T-helper 1 cell treated with Interleukin-12 subunit alpha and Interleukin-12 subunit beta and Interleukin-4 antibody, amounts not matched to agents 30 ng/mL and 1 ng/mL, for 36 hours (primary cell): Measurements from ENCODE around the gene SRPK2. TPM values are rescaled to one million over a fixed set of nuclear protein-coding genes. Genes with fewer than 3 reads are reported as not detected.

Source experiments
- intact Hi-C: fragments of 100-400 bp; cut with micrococcal nuclease; formaldehyde crosslinking; loops from one replicate; pipeline ENCODE4 v1.15.1; 2024
- total RNA-seq: library from RNA; stranded (reverse); gene quantifications from 2 replicates; pipeline ENCODE4 v1.2.3, GENCODE V29; 2022

SRPK2 gene
- total RNA-seq, 1 donor from 2014 or later: 44.2 TPM

DNA sequence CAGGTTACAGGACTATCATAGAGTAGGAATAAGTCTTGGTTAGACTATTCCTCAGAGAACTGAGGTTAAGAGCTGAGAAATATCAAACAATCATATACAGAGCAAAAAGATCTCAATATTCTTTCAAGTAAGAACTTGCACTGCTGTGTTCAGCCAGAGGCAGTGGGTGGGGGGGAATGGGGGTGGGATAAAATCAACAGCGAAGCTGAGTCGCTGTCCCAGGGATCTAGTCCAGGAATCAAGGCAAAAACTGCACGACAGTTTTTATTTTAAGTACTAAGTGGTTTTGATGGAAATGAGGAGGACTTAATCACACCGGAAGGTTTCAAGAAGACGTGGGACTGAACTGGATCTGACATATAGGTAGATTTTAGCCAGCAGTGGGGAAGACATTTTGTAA is 159.1 kb downstream of the SRPK2 start:
- intact Hi-C loops: no loop called here

DNA sequence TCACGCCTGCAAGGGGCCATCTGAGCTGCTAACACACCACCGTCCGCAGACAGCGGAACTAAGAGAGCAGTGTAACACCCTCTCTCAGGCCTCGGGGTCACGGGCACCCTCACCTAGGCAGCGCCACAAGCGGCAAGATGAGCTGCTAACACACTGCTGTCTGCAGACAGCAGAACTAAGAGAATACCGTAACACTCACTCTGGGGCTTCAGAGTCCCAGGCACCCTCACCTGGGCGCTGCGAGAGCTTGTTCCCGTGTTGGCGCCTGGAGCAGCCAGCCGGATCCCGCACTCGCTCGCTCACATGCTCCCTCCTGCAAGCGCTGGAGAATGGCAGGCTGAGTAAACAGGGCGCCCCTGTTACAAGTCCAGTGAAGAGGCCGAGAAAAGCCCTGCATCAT is 160.2 kb downstream of the SRPK2 start:
- intact Hi-C loops: no loop called here

DNA sequence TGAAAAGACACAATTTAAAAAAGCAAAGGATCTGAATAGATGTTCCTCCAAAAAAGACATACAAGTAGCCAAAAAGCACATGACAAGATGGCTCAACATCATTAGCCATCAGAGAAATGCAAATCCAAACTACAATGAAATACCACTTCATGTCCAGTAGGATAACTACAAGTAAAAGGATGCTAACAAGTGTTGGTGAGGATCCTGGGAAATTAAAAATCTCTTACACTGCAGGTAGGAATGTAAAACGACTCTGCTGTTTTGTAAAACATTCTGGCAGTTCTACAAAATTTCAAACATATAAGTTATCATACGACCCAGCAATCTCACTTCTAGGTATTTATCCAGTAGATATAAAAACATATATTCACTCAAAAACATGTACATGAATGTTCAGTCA is 161.3 kb downstream of the SRPK2 start:
- intact Hi-C loops: no loop called here

DNA sequence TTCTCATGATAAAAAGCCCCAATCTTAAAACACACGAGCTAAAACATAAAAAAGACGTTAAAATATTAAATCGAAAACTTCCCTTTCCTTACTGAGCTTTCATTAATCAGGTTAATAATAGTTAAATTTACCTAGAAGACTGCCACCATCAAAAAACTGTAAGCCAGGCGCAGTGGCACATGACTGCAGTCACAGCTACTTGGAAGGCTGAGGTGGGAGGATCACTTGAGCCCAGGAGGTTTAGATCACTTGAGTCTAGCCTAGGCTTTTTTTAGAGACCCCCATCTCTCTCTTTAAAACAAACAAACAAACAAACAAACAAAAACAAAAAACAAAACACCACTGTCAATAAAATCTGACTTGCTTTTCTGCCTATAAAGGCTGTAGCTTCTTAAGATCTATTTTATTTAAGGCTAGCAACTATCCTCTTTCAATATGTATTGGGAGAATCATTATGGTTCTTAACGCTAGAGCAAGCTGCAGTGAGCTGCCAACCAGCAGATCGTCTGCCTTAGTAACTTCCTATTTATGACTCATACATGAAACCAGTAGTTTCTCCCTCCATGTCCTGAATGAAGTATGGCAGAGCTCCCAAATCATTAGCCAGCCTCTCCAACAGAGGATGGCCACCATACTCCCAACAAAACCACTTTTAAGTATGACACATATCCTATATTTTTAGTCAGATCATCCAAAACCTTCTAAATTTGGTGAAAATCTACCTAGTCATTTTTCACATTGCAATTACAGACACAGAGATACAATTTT is 163.7 kb downstream of the SRPK2 start:
- intact Hi-C loops: no loop called here

DNA sequence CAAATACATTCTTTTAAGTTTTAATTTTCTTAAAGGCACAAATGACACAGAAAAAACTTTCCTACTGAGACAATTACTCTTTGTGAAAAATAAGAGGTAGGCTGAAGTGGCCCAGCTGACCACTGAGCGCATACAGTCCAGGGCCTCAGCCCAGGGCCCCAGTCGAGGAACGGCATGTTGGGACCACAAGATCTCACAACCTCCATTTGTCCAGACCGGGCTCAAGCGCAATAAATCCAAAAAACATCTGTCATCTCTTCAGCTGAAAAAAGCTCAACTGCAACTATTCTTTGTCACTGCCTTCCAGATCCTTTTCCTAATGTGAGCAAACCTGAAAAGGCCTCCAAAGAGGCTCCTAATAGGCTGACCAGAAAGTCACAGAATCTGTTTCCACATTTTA is 165.8 kb downstream of the SRPK2 start:
- intact Hi-C loops: no loop called here

DNA sequence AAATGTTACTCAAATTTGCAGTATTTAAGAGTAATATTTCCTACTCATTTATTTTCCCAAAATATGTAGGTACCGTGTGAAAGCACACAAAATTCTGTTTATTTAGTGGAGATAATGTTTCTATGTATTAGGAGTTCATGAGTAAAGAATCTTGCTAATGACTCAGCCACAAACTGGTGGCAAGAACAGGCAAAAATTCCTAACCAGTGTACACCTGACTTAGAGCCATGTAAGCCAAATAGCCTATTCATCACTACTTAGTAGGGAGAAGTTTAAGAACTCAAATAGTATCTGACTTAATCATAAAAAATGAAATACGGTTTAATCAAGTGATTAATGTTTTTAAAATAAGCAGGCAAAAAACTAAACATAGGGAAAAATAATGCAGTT is 169.0 kb downstream of the SRPK2 start:
- intact Hi-C loops: no loop called here

DNA sequence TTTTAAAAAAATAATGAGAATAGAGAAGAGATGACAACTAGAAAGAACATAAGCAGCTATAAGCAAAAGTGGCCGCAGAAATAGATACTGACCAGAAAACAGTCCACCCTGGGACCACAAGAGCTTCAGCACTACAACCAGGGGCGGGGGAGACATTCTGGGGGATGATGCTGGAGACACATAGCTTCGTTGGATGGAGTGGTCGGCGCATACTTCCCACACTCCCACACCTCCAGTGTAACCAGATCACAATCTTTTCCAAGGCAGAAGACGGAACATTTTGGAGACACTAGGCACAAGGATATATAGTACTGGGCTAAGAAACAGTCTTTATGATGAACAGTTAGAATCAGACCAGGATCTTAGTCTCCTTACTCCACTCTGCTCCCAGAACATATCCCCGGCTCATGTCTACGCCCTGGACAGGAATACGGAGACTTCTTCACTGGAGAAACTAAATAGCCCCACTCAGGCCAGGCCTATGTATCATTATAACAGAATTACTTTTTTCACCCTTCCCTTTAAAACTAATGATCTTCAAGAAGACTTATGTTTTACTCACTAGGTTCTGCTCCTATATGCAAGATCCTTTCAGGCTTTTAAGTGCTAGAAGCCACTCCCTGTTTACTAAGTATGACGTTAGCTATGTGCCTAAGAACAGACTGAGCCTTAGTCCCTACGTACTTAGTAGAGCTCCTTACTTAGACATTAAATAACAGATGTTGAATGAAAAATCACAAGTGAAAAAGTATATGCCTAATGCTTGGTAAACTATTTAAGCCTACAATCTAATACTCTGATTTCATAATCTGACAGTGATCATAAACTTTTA is 169.6 kb downstream of the SRPK2 start:
- intact Hi-C loops: no loop called here

DNA sequence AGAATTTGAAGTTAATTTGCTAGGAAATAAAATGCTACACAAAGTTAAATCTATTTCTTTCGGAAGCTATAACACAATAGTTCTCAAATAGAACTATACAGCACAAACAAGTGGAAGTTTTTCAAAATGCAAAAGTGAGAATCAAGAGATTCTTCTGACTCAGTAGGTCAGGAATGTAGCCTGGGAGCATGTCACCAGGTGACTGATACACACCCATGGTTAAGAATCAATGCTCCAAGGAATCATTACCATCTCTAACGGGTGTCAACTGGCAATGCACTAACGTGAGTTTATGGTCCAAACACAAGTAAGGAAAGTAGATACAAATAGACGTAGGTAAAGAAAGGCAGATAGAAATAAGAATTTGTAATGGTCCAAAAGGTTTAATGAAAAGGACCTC is 170.5 kb downstream of the SRPK2 start:
- intact Hi-C loops: no loop called here

DNA sequence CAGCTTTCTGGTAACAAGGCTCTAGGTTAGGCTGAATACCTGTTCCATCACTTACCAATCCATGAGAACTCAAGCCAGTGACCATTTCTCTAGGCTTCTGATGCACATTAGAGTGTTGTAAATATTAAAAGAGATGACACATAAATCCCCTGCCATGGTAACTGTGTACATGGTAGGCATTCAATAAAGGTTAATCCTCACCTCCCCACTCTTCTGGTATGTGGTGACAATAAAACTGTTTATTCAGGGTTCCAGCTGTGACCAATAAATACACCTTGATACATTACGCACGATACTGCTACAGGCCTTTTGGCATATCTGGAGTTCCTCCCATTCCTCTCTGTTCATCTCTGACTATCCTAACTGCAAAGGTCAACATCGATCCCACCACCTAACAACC is 171.9 kb downstream of the SRPK2 start:
- intact Hi-C loops: no loop called here

DNA sequence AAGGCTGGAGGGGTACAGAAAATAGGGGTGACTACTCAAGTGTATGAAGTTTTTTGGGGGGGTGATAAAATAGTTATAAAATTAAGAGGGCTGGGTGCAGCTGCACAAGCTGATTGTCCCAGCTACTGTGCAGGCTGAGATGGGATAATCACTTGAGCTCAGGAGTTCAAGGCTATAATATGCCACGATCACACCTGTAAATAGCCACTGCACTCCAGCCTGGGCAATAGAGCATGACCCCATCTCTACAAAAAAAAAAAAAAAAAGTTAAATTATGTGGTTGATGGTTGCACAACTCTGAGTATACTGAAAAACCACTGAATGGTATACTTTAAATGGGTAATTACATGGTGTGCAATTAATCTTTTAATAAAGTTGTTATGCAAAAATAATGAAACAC is 172.9 kb downstream of the SRPK2 start:
- intact Hi-C loops: no loop called here

DNA sequence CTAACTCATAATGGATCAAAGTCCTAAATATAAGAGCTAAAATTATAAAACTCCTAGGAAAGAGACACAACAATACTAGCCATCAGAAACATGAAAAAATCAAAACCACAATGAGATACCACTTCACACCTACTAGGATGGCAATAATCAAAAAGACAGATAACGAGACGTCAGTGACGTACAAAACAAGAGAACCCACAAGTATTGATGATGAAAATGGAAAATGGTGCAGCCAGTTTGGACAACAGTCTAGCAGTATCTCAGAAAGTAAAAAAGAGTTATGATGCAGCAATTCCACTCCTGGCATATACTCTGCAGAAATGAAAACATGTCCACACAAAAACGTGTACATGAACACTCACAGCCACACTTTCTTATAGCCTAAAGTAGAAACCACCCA is 173.5 kb downstream of the SRPK2 start:
- intact Hi-C loops: no loop called here

DNA sequence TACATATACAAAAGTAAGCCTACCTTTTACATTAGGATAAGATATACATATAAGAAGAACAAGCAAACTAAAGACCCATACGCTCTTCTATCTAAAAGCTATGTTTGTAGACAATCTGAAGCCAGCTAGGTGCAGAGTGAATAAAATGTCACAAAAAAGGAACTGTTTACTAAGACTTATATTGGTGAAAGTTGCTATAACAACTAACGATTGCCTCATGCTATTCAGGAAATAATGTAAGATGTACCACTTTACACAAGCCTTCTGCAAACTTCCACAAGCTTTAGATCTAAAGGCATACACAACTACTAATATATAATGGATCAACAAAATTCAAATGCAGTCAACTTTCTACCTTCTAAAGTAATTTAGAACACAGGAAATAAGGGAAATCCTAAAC is 175.1 kb downstream of the SRPK2 start:
- intact Hi-C loops: no loop called here

DNA sequence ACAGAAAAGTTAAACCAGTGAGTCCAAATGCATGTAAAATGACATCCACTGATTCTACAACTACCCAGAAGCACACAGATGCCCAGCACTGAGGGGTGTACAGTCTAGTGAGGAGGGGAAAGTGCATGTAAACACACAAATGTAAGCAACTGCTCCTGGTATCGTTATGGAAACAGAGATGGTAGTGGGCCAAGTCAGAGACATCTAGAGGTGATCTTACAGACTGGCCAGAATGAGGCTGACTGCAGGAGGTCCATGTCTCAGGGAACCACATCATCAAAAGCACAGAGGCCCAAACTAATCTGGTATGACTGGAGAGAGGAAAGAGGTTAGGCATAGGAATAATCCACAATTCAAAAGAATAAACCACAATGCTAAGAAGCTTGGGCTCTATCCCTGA is 176.5 kb downstream of the SRPK2 start:
- intact Hi-C loops: no loop called here

DNA sequence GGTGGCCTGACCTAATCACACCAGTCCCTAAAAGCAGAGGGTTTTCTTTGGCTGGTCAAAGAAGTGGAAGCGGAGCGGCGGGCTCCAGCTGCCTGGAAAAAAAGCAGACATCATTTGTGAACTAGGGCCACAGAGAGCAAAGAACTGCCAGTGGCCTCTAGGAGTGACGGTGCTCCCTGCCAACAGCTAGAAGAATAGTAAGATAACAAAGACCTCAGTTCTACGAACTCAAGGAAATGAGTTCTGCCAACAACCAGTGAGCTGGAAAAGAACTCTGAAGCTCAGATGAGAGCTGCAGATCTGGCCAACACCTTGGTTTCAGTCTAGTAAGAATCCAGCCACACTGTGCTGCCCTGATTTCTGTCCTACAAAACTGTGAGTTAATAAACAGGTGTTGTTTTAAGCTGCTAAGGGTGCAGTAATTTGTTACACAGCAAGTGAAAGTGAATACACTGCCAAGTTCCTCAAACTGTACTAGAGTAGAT is 178.0 kb downstream of the SRPK2 start:
- intact Hi-C loops: no loop called here

DNA sequence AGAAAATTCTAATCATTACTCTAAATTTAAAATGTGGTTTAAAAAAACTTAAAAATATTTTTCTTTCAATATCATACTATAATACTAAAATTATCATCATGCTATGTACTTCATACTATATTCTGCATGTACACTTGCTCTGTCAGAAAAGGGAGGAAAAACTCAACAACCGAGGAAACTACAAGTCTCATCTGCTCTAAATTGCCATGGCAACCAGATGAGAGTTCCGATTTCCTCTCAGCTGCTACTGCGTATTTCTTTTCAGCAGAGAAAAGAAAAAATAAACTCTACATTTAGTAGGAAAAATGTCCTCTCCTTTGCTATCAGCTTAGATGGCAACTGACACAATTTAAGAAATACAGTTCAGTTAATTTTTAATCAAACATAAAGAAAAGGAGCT is 178.9 kb downstream of the SRPK2 start:
- intact Hi-C loops: loop anchor here (5.0 kb wide), 1 partner anchor 57 kb away; no protein-coding TSS in a partner anchor

DNA sequence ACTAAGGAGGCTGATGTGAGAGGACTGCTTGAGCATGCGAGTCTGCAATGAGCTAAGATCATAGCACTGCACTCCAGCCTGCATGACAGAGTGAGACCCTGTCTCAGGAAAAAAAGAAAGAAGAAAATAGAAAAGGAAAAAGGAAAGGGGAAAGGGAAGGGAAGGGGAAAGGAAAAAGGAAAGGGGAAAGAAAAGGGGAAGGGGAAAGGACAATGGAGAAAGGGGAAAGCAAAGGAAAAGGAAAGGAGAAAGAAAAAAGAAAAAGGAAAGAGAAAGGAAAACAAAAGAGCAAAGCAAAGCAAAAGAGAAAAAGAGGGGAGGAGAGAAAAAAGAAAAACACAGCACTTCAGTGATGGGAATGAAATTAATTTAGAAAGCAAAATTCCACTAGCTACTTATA is 179.3 kb downstream of the SRPK2 start:
- intact Hi-C loops: loop anchor here (5.0 kb wide), 1 partner anchor 58 kb away; no protein-coding TSS in a partner anchor

DNA sequence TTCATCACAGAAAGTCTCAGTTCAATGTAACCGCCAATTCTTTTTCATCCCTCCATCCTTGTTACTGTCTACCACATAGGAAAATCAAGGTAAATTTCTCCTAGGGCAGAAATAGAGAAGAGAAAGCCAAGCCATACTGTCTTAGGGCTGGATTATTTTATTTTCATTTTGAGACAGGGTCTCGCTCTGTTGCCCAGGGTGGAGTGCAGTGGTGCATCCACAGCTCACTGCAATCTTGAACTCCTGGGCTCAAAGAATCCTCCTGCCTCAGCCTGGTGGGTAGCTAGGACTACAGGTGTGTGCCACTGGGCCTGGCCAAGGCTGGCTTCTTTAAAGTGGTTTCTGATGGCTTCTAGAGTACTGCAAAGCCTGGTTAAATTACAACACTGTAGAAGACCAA is 181.7 kb downstream of the SRPK2 start:
- intact Hi-C loops: loop anchor here (5.0 kb wide), 1 partner anchor 60 kb away; no protein-coding TSS in a partner anchor

DNA sequence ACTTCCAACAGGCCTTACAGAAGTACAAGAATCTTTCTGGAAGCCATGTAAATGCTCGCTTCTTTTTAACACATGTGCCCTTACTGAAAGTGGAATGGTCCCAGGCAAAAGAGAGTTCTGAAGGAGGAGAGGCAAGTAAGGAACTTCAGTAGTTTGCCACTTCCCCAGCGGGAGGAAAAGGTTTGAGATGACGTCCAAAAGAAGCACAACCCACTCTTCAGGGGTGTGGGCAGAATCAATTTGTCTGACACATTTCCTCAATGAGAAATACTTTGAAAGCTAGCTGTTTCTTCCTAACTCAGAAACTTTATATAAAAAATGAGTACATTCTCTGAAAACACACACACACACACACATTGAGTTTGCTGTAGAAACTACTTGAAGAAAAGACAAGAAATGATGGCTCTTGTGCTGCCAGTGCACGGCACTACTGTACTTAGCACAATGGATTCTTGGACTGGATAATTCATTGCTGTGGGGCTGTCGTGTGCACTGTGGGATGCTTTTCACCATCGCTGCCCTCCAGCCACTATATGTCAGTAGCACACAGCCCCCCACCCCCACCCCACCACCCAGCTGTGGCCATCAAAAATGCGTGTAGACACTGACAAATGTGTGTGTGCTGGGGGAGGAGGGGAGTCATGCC is 183.0 kb downstream of the SRPK2 start:
- intact Hi-C loops: loop anchor here (5.0 kb wide), 1 partner anchor 62 kb away; no protein-coding TSS in a partner anchor

DNA sequence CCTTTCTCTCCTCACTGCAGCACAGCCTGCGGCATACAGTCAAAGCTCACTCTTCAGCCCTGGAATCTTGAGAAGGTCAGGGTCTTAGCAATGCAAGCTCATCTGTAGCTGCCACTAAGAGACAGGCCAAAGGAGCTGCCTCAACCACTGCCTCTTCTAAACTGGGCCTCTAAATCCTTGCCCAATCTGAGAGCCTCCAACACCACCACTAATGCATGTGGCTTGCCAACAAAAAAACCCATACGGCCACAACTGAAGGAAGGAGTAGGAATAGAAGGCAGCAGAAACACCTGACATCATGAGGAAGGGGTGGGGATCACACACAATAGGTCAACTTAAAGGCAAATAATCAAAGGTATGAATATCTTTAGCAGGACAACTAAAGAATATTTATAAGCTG is 183.8 kb downstream of the SRPK2 start:
- intact Hi-C loops: loop anchor here (5.0 kb wide), 1 partner anchor 62 kb away; no protein-coding TSS in a partner anchor

DNA sequence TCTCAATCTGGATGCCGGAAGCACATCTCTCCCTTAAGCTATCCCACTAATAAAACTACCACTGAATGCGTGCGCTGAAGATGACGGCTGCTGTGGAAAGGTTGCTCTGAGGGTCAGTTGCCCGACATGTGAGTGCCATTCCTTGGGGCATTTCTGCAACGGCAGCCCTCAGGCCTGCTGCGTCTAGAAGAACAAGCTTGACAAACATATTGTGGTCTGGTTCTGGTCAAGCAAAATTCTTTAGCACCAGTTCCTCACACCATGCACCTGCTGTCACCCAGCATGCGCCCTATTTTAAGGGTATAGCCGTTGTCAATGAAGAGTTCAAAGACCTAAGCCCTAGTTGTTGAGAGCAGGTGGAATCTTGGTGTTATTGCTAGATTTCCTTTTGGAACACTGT is 184.2 kb downstream of the SRPK2 start:
- intact Hi-C loops: no loop called here

DNA sequence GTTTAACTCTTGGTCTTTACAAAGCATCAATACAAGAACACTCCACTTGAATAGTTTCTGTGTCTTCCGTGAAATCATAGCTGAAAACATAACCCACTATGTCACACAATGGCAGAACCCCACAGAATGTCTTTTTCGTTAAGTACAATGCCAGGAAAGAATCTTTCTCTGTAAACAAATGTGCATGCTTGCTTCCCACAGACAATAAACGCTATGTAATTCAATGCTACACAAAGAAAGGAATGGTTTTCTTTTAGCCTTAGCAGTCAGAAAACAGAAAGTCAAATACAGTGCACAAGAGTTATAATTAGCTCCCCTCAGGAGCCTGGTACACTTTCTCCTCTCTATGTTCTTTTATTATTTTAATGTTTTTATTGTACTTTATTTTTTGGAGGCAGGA is 186.1 kb downstream of the SRPK2 start:
- intact Hi-C loops: no loop called here

DNA sequence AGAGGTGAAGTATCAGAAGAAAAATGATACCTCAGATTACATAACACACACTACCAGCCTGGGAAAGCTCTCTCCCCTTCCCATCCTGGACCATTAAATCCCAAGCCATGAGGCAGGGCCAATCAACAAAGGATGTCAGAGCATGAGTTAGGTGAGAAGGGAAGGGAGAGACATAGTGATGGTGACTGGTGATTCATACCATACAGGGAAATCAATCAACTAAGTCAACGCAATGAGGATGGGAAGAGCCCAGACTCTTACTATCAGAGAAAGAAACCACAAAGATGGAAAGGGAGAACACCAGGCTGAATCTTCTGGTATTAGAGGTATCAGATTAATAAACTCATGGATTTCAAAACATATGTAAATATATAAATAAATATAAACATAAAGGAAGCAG is 189.3 kb downstream of the SRPK2 start:
- intact Hi-C loops: no loop called here
